ENCODE data around the gene BTBD7.
A peak's percentile ranks its signal among the peaks of the same experiment; 100 is the strongest.

Gene BTBD7

GRCh38 chr14:93322929-93323599 is 9.8 kb downstream of the BTBD7 start:
- Histone ChIP-seq H3K36me3 (peaks cover 6% of the 10 kb centered on the region), H3K9me3 (no peaks in the 10 kb centered on the region), H3K4me3 (ENCODE audit: low read depth, low read length) (no peak overlapping the region), H3K4me1 (peaks cover 13% of the 10 kb centered on the region), H3K27me3 (no peaks in the 10 kb centered on the region)
- DNase-seq, result no peak
- TF ChIP-seq CTCF (IDR thresholded peaks at IDR 0.05; ENCODE audit: low read depth, low read length), result no peak

DNA sequence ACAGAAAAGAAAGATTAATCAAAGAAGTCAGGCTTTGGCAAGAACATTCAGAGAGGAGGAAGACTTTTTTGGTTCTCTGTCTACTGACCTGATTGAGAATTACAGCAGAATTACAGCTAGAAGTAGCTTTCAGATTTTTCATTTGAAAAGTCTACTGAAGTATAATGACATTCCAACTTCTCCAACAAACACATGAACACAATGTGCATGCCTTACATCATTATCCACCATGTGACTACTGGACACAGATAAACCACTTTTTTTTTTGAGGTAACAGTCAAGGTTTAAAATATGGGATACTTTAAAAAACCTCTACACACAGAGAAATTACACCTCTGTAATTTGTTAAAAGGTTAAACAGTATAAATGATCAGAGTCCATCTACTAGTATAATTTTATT is 12.3 kb downstream of the BTBD7 start:
- Histone ChIP-seq H3K4me1 (peaks cover 18% of the 10 kb centered on the region), H3K4me3 (ENCODE audit: low read depth, low read length) (no peak overlapping the region), H3K36me3 (peaks cover 6% of the 10 kb centered on the region), H3K27me3 (no peaks in the 10 kb centered on the region), H3K9me3 (no peaks in the 10 kb centered on the region; the same call in 1 of the 2 replicates)
- DNase-seq, result no peak
- TF ChIP-seq CTCF (IDR thresholded peaks at IDR 0.05; ENCODE audit: low read depth, low read length), result no peak

GRCh38 chr14:93319958-93320357 is 12.9 kb downstream of the BTBD7 start:
- peaks cover 18% of the 10 kb centered on the region for H3K4me1 ChIP-seq
- no peaks in the 10 kb centered on the region for H3K27me3 ChIP-seq
- no peaks in the 10 kb centered on the region; the same call in 1 of the 2 replicates for H3K9me3 ChIP-seq
- TF ChIP-seq CTCF (IDR thresholded peaks at IDR 0.05; ENCODE audit: low read depth, low read length), result no peak
- peaks cover 6% of the 10 kb centered on the region for H3K36me3 ChIP-seq
- DNase-seq, result no peak
- H3K4me3 ChIP-seq (ENCODE audit: low read depth, low read length), result no peak overlapping the region

DNA sequence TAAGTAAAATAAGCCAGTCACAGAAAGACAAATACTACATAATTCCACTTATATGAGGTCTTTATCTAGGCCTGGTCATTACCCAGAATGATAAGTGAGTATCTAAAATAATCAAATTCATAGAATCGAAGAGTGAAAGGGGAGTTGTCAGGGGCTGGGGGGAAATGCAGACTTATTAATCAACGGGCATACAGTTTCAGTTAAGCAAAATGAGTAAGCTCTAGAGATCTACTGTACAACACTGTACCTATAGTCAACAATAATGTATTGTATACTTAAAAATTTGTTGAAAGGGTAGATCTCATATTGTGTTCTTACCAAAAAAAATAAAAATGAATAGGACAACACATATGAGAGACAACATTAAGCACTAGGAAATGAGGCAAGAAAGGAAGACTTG is 13.3 kb downstream of the BTBD7 start:
- no peak for DNase-seq
- no peak for TF ChIP-seq CTCF (IDR thresholded peaks at IDR 0.05; ENCODE audit: low read depth, low read length)
- Histone ChIP-seq H3K4me1 (peaks cover 18% of the 10 kb centered on the region), H3K4me3 (ENCODE audit: low read depth, low read length) (no peak overlapping the region), H3K9me3 (no peaks in the 10 kb centered on the region; the same call in 1 of the 2 replicates), H3K27me3 (no peaks in the 10 kb centered on the region), H3K36me3 (peaks cover 3% of the 10 kb centered on the region)

GRCh38 chr14:93318927-93319326 is 13.9 kb downstream of the BTBD7 start:
- H3K4me3 ChIP-seq (ENCODE audit: low read depth, low read length), result no peak overlapping the region; the same call in 1 of the 2 replicates

More at GRCh38 chr14:93318927-93319326, 13.9 kb downstream of the BTBD7 start:
- Histone ChIP-seq H3K4me1 (peaks cover 18% of the 10 kb centered on the region), H3K27me3 (no peaks in the 10 kb centered on the region), H3K36me3 (peaks cover 2% of the 10 kb centered on the region; the same call in 1 of the 2 replicates), H3K9me3 (no peaks in the 10 kb centered on the region; the same call in 1 of the 2 replicates)
- peak; percentile 45 for DNase-seq
- no peak for TF ChIP-seq CTCF (IDR thresholded peaks at IDR 0.05; ENCODE audit: low read depth, low read length)

Measured in BE2C (cell line).